Measurements from ENCODE around the gene MRPS2. TPM values are rescaled to one million over a fixed set of nuclear protein-coding genes. Genes with fewer than 3 reads are reported as not detected.

MRPS2 gene
- total and polyA plus RNA-seq, 2 experiments from 2014 or later: 83.2 to 116 TPM

DNA sequence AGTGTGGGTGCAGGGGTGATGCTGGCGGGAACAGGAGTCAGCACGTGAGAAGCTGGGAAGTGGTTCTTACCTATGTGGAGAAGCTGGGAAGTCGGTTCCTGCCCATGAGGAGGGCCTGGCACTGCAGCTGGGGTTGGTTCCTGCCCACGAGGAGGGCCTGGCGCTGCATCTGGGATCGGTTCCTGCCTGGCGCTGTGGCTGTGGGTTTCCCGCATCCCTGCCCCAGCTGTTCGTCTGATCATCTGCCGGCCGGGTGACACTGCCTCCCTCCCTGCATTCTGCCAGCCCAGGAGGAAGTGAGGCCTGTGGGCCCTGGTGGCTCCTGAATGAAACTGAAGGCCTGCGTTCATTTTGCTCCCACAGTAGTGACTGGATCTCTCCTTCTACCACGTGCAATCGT is 50.5 kb downstream of the MRPS2 start:
- no peak overlapping the region for H3K27ac Mint-ChIP-seq
- peaks cover 5% of the 10 kb centered on the region; the same call in 1 of the 3 replicates for H3K9me3 Mint-ChIP-seq
- no peak overlapping the region for H3K27ac ChIP-seq (ENCODE audit: low read depth)
- DNase-seq (ENCODE audit: low spot score): no peak
- TF ChIP-seq, protein P1, sequence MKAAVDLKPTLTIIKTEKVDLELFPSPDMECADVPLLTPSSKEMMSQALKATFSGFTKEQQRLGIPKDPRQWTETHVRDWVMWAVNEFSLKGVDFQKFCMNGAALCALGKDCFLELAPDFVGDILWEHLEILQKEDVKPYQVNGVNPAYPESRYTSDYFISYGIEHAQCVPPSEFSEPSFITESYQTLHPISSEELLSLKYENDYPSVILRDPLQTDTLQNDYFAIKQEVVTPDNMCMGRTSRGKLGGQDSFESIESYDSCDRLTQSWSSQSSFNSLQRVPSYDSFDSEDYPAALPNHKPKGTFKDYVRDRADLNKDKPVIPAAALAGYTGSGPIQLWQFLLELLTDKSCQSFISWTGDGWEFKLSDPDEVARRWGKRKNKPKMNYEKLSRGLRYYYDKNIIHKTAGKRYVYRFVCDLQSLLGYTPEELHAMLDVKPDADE (IDR thresholded peaks at IDR 0.05): no peak
- no peaks in the 10 kb centered on the region; the same call in 2 of the 3 replicates for H3K36me3 Mint-ChIP-seq (ENCODE audit: low read depth)
- no peaks in the 10 kb centered on the region for H3K36me3 ChIP-seq (ENCODE audit: insufficient read depth)
- H3K27me3 ChIP-seq (ENCODE audit: insufficient read depth): no peaks in the 10 kb centered on the region
- peaks cover 7% of the 10 kb centered on the region for H3K27me3 Mint-ChIP-seq (ENCODE audit: insufficient read depth, low read depth, poor library complexity)
- H3K4me3 Mint-ChIP-seq: no peak overlapping the region; the same call in 2 of the 3 replicates
- 0 out of 2 replicates have a peak, but pooled peaks cover 2% of the 10 kb centered on the region for H3K9me2 ChIP-seq (ENCODE audit: insufficient read depth)
- no peak overlapping the region for H3K4me3 ChIP-seq
- H3K4me1 Mint-ChIP-seq: no peaks in the 10 kb centered on the region
- no peak for ATAC-seq
- no peak overlapping the region for H2AFZ ChIP-seq
- no peaks in the 10 kb centered on the region for H4K20me1 ChIP-seq (replicated peaks; ENCODE audit: insufficient read depth)
- H3K4me2 ChIP-seq: no peak overlapping the region
- no peaks in the 10 kb centered on the region for H3F3A ChIP-seq (replicated peaks; ENCODE audit: low read depth)
- H3K79me2 ChIP-seq (replicated peaks; ENCODE audit: insufficient read depth): no peaks in the 10 kb centered on the region
- H3K4me1 ChIP-seq (ENCODE audit: insufficient read depth): no peaks in the 10 kb centered on the region; the same call in 1 of the 2 replicates

DNA sequence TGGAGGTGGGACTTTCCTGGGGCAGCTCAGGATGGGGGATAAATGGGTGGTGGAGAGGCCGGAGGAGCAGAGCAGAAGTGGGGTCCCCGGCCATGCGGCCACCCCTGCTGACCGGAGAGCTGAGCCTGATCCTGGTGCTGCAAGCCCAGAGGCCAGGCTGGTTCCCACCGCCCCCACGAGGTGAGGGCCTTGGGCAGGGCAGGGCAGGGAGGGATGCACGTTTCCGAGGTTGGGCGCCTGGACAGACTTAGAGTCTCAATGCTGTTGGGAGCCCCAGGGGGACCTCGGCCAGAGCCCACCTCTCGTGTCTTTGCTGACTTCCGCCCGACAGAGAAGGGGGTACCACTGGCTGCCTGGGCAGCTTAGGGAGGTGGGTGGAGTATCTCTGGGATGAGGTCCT is 51.0 kb downstream of the MRPS2 start:
- Mint-ChIP-seq H3K4me3 (no peak overlapping the region), H3K9me3 (peaks cover 5% of the 10 kb centered on the region; the same call in 1 of the 3 replicates), H3K27me3 (ENCODE audit: insufficient read depth, low read depth, poor library complexity) (peaks cover 7% of the 10 kb centered on the region), H3K36me3 (ENCODE audit: low read depth) (no peaks in the 10 kb centered on the region; the same call in 2 of the 3 replicates), H3K27ac (no peak overlapping the region), H3K4me1 (no peaks in the 10 kb centered on the region)
- DNase-seq (ENCODE audit: low spot score): no peak
- H3K4me3 ChIP-seq: no peak overlapping the region
- H3K27me3 ChIP-seq (ENCODE audit: insufficient read depth): no peaks in the 10 kb centered on the region
- no peaks in the 10 kb centered on the region for H3F3A ChIP-seq (replicated peaks; ENCODE audit: low read depth)
- 0 out of 2 replicates have a peak, but pooled peaks cover 2% of the 10 kb centered on the region for H3K9me2 ChIP-seq (ENCODE audit: insufficient read depth)
- no peak overlapping the region for H3K4me2 ChIP-seq
- H3K79me2 ChIP-seq (replicated peaks; ENCODE audit: insufficient read depth): no peaks in the 10 kb centered on the region
- no peaks in the 10 kb centered on the region; the same call in 1 of the 2 replicates for H3K4me1 ChIP-seq (ENCODE audit: insufficient read depth)
- no peak for ATAC-seq
- H3K27ac ChIP-seq (ENCODE audit: low read depth): no peak overlapping the region
- H4K20me1 ChIP-seq (replicated peaks; ENCODE audit: insufficient read depth): no peaks in the 10 kb centered on the region
- no peaks in the 10 kb centered on the region for H3K36me3 ChIP-seq (ENCODE audit: insufficient read depth)
- H2AFZ ChIP-seq: no peak overlapping the region
- no peak for TF ChIP-seq EZH2 (IDR thresholded peaks at IDR 0.05; ENCODE audit: low read depth, unreplicated experiment)
- TF ChIP-seq, protein P2, sequence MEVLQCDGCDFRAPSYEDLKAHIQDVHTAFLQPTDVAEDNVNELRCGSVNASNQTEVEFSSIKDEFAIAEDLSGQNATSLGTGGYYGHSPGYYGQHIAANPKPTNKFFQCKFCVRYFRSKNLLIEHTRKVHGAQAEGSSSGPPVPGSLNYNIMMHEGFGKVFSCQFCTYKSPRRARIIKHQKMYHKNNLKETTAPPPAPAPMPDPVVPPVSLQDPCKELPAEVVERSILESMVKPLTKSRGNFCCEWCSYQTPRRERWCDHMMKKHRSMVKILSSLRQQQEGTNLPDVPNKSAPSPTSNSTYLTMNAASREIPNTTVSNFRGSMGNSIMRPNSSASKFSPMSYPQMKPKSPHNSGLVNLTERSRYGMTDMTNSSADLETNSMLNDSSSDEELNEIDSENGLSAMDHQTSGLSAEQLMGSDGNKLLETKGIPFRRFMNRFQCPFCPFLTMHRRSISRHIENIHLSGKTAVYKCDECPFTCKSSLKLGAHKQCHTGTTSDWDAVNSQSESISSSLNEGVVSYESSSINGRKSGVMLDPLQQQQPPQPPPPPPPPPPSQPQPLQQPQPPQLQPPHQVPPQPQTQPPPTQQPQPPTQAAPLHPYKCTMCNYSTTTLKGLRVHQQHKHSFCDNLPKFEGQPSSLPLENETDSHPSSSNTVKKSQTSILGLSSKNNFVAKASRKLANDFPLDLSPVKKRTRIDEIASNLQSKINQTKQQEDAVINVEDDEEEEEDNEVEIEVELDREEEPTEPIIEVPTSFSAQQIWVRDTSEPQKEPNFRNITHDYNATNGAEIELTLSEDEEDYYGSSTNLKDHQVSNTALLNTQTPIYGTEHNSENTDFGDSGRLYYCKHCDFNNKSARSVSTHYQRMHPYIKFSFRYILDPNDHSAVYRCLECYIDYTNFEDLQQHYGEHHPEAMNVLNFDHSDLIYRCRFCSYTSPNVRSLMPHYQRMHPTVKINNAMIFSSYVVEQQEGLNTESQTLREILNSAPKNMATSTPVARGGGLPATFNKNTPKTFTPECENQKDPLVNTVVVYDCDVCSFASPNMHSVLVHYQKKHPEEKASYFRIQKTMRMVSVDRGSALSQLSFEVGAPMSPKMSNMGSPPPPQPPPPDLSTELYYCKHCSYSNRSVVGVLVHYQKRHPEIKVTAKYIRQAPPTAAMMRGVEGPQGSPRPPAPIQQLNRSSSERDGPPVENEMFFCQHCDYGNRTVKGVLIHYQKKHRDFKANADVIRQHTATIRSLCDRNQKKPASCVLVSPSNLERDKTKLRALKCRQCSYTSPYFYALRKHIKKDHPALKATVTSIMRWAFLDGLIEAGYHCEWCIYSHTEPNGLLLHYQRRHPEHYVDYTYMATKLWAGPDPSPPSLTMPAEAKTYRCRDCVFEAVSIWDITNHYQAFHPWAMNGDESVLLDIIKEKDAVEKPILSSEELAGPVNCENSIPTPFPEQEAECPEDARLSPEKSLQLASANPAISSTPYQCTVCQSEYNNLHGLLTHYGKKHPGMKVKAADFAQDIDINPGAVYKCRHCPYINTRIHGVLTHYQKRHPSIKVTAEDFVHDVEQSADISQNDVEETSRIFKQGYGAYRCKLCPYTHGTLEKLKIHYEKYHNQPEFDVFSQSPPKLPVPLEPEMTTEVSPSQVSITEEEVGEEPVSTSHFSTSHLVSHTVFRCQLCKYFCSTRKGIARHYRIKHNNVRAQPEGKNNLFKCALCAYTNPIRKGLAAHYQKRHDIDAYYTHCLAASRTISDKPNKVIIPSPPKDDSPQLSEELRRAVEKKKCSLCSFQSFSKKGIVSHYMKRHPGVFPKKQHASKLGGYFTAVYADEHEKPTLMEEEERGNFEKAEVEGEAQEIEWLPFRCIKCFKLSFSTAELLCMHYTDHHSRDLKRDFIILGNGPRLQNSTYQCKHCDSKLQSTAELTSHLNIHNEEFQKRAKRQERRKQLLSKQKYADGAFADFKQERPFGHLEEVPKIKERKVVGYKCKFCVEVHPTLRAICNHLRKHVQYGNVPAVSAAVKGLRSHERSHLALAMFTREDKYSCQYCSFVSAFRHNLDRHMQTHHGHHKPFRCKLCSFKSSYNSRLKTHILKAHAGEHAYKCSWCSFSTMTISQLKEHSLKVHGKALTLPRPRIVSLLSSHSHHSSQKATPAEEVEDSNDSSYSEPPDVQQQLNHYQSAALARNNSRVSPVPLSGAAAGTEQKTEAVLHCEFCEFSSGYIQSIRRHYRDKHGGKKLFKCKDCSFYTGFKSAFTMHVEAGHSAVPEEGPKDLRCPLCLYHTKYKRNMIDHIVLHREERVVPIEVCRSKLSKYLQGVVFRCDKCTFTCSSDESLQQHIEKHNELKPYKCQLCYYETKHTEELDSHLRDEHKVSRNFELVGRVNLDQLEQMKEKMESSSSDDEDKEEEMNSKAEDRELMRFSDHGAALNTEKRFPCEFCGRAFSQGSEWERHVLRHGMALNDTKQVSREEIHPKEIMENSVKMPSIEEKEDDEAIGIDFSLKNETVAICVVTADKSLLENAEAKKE (CRISPR knock-in tag; IDR thresholded peaks at IDR 0.05): no peak
- no peak for TF ChIP-seq EZH2phosphoT487 (IDR thresholded peaks at IDR 0.05; ENCODE audit: unreplicated experiment)
- no peak for TF ChIP-seq POLR2AphosphoS5 (IDR thresholded peaks at IDR 0.05; ENCODE audit: low read depth)
- TF ChIP-seq CREB1 (CRISPR knock-in tag; IDR thresholded peaks at IDR 0.05; ENCODE audit: low read depth): no peak
- TF ChIP-seq, protein P3, sequence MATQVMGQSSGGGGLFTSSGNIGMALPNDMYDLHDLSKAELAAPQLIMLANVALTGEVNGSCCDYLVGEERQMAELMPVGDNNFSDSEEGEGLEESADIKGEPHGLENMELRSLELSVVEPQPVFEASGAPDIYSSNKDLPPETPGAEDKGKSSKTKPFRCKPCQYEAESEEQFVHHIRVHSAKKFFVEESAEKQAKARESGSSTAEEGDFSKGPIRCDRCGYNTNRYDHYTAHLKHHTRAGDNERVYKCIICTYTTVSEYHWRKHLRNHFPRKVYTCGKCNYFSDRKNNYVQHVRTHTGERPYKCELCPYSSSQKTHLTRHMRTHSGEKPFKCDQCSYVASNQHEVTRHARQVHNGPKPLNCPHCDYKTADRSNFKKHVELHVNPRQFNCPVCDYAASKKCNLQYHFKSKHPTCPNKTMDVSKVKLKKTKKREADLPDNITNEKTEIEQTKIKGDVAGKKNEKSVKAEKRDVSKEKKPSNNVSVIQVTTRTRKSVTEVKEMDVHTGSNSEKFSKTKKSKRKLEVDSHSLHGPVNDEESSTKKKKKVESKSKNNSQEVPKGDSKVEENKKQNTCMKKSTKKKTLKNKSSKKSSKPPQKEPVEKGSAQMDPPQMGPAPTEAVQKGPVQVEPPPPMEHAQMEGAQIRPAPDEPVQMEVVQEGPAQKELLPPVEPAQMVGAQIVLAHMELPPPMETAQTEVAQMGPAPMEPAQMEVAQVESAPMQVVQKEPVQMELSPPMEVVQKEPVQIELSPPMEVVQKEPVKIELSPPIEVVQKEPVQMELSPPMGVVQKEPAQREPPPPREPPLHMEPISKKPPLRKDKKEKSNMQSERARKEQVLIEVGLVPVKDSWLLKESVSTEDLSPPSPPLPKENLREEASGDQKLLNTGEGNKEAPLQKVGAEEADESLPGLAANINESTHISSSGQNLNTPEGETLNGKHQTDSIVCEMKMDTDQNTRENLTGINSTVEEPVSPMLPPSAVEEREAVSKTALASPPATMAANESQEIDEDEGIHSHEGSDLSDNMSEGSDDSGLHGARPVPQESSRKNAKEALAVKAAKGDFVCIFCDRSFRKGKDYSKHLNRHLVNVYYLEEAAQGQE (IDR thresholded peaks at IDR 0.05; ENCODE audit: unreplicated experiment): no peak
- TF ChIP-seq NANOG (IDR thresholded peaks at IDR 0.05; ENCODE audit: borderline replicate concordance): no peak
- no peak for TF ChIP-seq STAT1 (IDR thresholded peaks at IDR 0.05; ENCODE audit: unreplicated experiment)
- no peak for TF ChIP-seq JUNB (IDR thresholded peaks at IDR 0.05; ENCODE audit: unreplicated experiment)
- no peak for TF ChIP-seq ZNF331 (CRISPR knock-in tag; IDR thresholded peaks at IDR 0.05; ENCODE audit: low read depth)
- no peak for TF ChIP-seq ZNF114 (CRISPR knock-in tag; IDR thresholded peaks at IDR 0.05)
